Activated CD8-positive, alpha-beta memory T cell treated with anti-CD3 and anti-CD28 coated beads for 36 hours (primary cell): ENCODE data around the gene INO80B. TPM values are rescaled to one million over a fixed set of nuclear protein-coding genes. Genes with fewer than 3 reads are reported as not detected.

ENCODE experiments used
- CTCF ChIA-PET: fragments of 350-600 bp; sonication (Branson Sonifier 250); formaldehyde crosslinking; loops from one replicate; lab custom pipeline; 2021; ENCODE audit warnings: antibody characterized with exemption; lab: Charles Lee
- POLR2A ChIA-PET: fragments of 350-600 bp; sonication (Branson Sonifier 250); formaldehyde crosslinking; loops from one replicate; lab custom pipeline; 2021; ENCODE audit warnings: antibody characterized with exemption; lab: Charles Lee
- total RNA-seq, 2 experiments: library from RNA; stranded (reverse); gene quantifications; one replicate each; pipeline ENCODE4 v1.2.3, GENCODE V29; 2021

The INO80B gene
- 10 to 100 TPM; 40.4 to 41.1 TPM for total RNA-seq

GRCh38 chr2:74454654-74455511 is at the start of gene INO80B:
Gene INO80B (plus strand): TSS chr2:74455087. CDS start chr2:74455117, 30 bp downstream.
- POLR2A ChIA-PET = interaction anchor here (1.0 to 1.3 kb wide), 3 partner anchors 28 to 249 kb away, joined by 3 to 8 read pairs (median 4); partner anchors contain the start of genes CCDC142 and TTC31

GRCh38 chr2:74406035-74406434 is 48.9 kb upstream of the INO80B start:
- POLR2A ChIA-PET = no interaction called here
- CTCF ChIA-PET = no interaction called here

More at GRCh38 chr2:74454654-74455511, at the start of gene INO80B:
- CTCF ChIA-PET = interaction anchor here (0.8 to 2.7 kb wide), 2 partner anchors 11 to 28 kb away, joined by 4 to 19 read pairs; partner anchors contain the start of genes CCDC142 and TTC31

DNA sequence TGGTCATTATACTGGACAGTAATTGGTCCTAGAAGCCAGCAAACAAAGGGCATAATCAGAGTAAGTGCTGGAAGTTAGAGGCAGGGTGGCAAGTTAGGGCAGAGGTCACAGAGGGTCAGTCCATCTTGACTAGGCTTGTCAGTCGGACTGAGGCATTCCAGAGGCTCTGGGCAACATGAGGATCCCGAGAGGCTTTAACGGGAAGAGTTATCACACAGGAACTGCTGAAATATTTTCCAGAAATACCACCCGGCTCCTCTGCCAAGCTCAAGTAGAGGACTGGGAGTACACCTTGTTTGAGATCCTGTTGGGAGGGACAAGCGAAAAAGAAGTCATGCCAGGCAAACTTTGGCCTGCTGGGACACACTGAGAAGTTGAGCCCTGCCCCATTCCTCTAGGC is 47.2 kb upstream of the INO80B start:
- POLR2A ChIA-PET = no interaction called here

GRCh38 chr2:74413001-74413698 is 41.7 kb upstream of the INO80B start:
- ChIA-PET POLR2A (no interaction called here), CTCF (no interaction called here)

More for the DNA sequence above, 47.2 kb upstream of the INO80B start:
- CTCF ChIA-PET = no interaction called here

GRCh38 chr2:74414441-74414840 is 40.4 kb upstream of the INO80B start:
- ChIA-PET CTCF (interaction anchor here (0.9 kb wide), 1 partner anchor 22 kb away, joined by 9 read pairs; no protein-coding TSS in a partner anchor), POLR2A (no interaction called here)

GRCh38 chr2:74414881-74415761 is 39.8 kb upstream of the INO80B start:
- ChIA-PET CTCF (interaction anchor here (0.9 kb wide), 1 partner anchor 23 kb away, joined by 9 read pairs; no protein-coding TSS in a partner anchor), POLR2A (no interaction called here)

DNA sequence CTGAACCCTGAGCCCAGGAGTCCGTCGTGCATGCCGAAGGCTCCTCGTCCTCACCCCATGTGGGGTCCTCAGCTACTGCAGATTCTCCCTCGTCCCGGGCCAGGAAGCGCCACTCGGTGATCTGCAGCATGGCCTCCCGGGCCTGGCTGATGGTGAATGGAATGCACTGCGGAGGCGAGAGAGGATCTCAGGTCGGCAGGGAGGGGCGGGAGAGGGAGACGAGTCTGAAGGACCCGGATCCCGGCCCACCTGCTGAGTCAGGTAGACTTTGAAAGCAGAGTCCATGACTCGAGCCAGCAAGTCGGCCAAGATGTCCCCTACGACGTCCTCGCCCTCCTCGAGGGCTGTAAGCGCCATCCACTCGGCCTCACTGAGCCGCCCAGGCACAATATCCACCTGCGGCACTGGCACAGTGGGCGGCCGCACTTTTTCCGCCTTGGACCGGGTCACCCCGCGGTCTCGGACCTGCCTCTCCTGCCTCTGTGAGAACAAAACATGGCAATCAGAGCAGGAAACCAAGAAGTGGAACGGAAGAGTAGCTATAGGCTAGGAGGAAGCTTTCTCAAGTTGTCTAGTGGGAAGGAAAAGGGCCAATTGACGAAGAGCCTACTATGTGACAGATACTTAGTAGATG is 39.0 kb upstream of the INO80B start:
- CTCF ChIA-PET = no interaction called here
- POLR2A ChIA-PET = no interaction called here

- POLR2A ChIA-PET = no interaction called here
- CTCF ChIA-PET = no interaction called here
Measured at GRCh38 chr2:74416778-74417177, 38.1 kb upstream of the INO80B start.

DNA sequence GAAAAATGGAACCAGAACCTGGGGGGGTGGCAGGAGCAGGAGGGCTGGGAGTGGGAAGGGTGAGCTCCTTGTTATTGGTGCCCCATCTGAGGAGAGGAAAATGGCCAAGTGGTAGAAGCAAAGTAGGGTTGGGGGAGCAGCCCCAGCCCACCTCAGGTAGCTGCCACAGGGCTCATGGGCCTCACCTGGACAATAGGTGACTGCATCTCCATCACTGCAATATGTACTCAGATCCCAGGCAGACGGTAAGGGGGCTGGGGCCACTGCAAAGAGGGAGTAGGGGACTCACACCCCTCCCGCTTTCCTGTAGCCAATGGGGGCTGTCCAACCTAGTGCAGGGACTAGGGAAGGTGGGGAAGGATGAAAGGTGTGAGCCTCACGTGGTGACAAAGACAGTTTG is 37.7 kb upstream of the INO80B start:
- ChIA-PET CTCF (no interaction called here), POLR2A (no interaction called here)

DNA sequence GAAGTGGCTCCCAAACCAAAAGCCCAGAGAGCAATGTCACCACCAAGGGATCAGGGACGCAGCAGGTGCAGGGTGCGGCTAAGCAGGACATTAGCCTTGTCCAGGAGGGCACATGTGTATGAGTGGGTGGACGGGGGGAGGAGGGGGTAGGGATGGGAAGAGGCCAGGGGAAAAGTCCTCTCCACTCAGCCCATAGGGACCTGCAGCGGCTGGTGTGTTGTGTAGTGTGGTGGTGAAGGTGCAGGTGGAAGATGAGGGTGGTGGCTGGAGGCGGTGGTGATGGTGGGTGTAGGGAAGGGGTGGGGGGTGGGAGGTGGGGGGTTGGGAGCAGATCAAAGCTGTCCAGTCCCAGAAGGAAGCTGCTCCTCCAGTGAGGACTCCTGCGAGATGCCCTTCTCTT is 37.1 kb upstream of the INO80B start:
- ChIA-PET POLR2A (no interaction called here), CTCF (no interaction called here)

GRCh38 chr2:74418312-74418711 is 36.6 kb upstream of the INO80B start:
- CTCF ChIA-PET = interaction anchor here (0.9 kb wide), 1 partner anchor 53 kb away, joined by 3 read pairs; no protein-coding TSS in a partner anchor
- POLR2A ChIA-PET = no interaction called here

- CTCF ChIA-PET = interaction anchor here (0.9 kb wide), 1 partner anchor 52 kb away, joined by 3 read pairs; no protein-coding TSS in a partner anchor
- POLR2A ChIA-PET = no interaction called here
Measured at GRCh38 chr2:74419345-74419744, 35.5 kb upstream of the INO80B start.

- POLR2A ChIA-PET = no interaction called here
- CTCF ChIA-PET = no interaction called here
Measured at GRCh38 chr2:74420006-74420405, 34.9 kb upstream of the INO80B start.

DNA sequence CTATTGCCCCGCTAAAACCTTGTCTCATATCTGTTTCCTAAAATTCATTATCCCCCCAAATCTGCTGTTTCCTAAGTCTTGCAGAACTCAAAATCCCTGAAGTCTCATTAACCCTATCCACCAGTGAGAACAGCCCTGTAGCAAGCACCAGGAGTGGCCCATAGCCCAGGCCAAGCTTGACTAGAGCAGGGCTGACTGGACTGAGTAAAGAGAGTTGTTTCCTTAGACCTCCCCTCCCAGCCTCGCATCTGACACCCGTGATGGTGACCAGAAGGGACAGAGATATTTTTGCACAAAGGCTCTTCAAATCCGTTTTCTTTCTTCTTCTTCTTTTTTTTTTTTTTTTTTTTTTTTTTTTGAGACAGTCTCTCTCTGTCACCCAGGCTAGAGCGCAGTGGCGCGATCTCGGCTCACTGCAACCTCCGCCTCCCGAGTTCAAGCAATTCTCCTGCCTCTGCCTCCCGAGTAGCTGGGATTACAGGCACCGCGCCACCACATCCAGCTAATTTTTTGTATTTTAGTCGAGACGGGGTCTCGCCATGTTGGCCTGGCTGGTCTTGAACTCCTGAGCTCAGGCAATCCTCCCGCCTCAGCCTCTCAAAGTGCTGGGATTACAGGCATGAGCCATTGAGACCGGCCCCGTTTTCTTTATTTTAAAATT is 34.3 kb upstream of the INO80B start:
- ChIA-PET CTCF (interaction anchor here (0.6 to 0.7 kb wide), 2 partner anchors 170 to 419 kb away, joined by 3 to 4 read pairs; no protein-coding TSS in a partner anchor), POLR2A (interaction anchor here (0.9 to 1.0 kb wide), 3 partner anchors 29 to 38 kb away, joined by 3 to 5 read pairs (median 3); partner anchors contain the start of gene WBP1)

DNA sequence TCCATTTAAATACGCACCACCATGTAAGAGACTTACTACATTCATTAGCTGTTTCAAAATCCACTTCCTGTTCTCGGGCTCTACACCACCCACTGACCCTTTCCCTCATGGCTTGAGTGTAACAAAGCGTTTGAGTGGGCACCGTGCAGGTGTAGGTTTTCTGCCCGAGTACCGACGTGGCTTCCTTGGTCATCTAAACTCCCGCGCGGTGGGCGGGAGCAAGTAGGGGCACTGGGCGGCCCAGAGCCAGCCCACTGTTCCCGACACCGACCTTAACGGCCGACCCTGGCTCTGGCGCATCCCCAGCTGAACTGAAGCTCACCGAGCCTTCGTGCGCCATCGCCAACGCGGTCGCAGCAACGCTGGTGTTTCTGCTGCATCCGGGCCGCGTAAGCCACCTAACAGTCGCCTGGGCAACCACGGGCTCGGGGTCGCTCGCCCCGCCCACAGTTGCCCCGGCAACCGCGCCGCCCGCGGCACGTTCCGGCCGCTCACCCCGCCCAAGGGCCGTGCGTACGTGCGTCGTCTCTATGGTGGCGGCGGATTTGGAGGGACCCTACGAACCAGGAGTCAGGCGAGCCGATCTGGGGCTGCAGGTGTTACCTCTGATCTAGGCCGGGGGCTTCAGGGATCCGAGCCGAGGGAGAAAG is 33.5 kb upstream of the INO80B start, which contains the start of the genes C2orf81 and WDR54:
Gene C2orf81 (minus strand): TSS at position 399 of the 650 bp plus-strand sequence. CDS start 59 bp downstream, at position 340.
Gene WDR54 (plus strand): TSS at position 510 of the 650 bp plus-strand sequence. CDS start 424 bp downstream, outside the sequence.
- POLR2A ChIA-PET = interaction anchor here (0.6 to 1.0 kb wide), 5 partner anchors 29 to 301 kb away, joined by 3 to 5 read pairs (median 3); partner anchors contain the start of gene WBP1
- CTCF ChIA-PET = interaction anchor here (0.6 to 0.9 kb wide), 4 partner anchors 59 to 420 kb away, joined by 3 to 4 read pairs (median 4); no protein-coding TSS in a partner anchor

- POLR2A ChIA-PET = no interaction called here
- CTCF ChIA-PET = no interaction called here
Measured at GRCh38 chr2:74423231-74424095, 31.4 kb upstream of the INO80B start.
